HG02885 (cell line): Measurements from ENCODE around the gene ZNF212.

Experiments used
- ATAC-seq: cut with Tn5 transposase; IDR thresholded peaks from one replicate; pipeline ENCODE4 v1.9.1; 2021; ENCODE audit warnings: mild to moderate bottlenecking; ENCODE audit not compliant: unreplicated experiment, poor library complexity

Gene ZNF212

DNA sequence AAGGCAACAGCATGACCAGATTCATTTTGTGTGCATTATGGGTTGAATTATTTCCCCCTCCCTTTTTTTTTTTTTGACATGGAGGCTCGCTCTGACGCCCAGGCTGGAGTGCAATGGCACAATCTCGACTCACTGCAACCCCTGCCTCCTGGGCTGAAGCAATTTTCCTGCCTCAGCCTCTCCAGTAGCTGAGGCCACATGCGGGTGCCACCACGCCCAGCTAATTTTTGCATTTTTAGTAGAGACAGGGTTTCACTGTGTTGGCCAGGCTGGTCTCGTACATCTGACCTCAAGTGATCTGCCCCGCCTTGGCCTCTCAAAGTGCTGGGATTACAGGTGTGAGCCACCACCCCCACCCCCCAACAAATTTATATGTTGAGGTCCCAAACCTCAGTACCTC, 64.6 kb downstream of the ZNF212 start:
- ATAC-seq: no peak
